ENCODE data around the gene HCK.

Gene HCK

GRCh38 chr20:32110173-32110704 lies 58.2 kb downstream of the HCK start:
- no peak for DNase-seq (ENCODE audit: low spot score)
- TF ChIP-seq CTCF (IDR thresholded peaks at IDR 0.05; ENCODE audit: extremely low read depth, missing control alignments), result no peak

- no peak for TF ChIP-seq CTCF (IDR thresholded peaks at IDR 0.05; ENCODE audit: extremely low read depth, missing control alignments)
- DNase-seq (ENCODE audit: low spot score), result no peak
Measured at GRCh38 chr20:32110727-32111126, 58.7 kb downstream of the HCK start.

- DNase-seq (ENCODE audit: low spot score), result no peak
- no peak for TF ChIP-seq CTCF (IDR thresholded peaks at IDR 0.05; ENCODE audit: extremely low read depth, missing control alignments)
Measured at GRCh38 chr20:32111156-32111686, 59.2 kb downstream of the HCK start.

GRCh38 chr20:32111753-32112152 lies 59.7 kb downstream of the HCK start:
- no peak for TF ChIP-seq CTCF (IDR thresholded peaks at IDR 0.05; ENCODE audit: extremely low read depth, missing control alignments)
- no peak for DNase-seq (ENCODE audit: low spot score)

GRCh38 chr20:32112841-32113240 lies 60.8 kb downstream of the HCK start:
- no peak for DNase-seq (ENCODE audit: low spot score)
- TF ChIP-seq CTCF (IDR thresholded peaks at IDR 0.05; ENCODE audit: extremely low read depth, missing control alignments), result no peak

DNA sequence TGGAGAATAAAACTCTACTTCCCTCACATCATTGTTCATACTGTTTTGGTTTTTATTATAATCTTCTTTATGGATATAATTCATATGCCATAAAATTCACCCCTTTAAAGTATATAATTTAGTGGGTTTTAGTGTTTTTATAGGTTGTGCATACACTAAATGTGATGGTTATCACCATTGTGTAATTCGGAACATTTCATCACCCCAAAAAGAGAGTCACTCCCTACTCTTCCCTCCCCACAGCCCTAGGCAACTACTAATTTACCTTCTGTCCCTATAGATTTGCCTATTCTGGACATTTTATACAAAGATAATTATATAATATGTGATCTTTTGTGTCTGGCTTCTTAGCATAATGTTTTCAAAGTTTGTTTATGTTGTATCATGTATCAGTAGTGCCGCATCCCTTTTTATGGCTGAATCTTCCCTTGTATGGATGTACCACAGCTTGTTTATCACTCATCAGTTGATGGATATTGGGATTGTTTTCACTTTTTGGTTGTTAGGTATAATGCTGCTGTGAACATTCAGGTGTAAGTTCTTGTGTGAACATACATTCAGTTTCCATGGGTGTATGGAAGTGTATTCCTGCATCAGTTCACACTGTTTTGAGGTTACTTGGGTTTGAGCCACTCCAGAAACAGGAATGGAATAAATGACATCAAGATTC lies 61.7 kb downstream of the HCK start:
- no peak for DNase-seq (ENCODE audit: low spot score)

More for the DNA sequence above, 61.7 kb downstream of the HCK start:
- no peak for TF ChIP-seq CTCF (IDR thresholded peaks at IDR 0.05; ENCODE audit: extremely low read depth, missing control alignments)

Measured in GM20000 (cell line).